Endothelial cell of umbilical vein (primary cell): Measurements from ENCODE around the gene NCAPG2. TPM values are rescaled to one million over a fixed set of nuclear protein-coding genes. Genes with fewer than 3 reads are reported as not detected.

ENCODE experiments used
- BruUV-seq: library from RNA; stranded (reverse); fragments of 400-500 nt; replicated peaks from 2 replicates; lab custom pipeline; 2021; lab: Mats Ljungman, UMichigan
- CTCF ChIA-PET: fragments of 300-600, 350-600 bp; sonication (Branson Sonifier 250); formaldehyde crosslinking; loops from one replicate; lab custom pipeline; 2021; ENCODE audit warnings: antibody characterized with exemption, inconsistent platforms; lab: Charles Lee
- POLR2A ChIA-PET: fragments of 300-600, 350-600 bp; sonication (Branson Sonifier 250); formaldehyde crosslinking; loops from one replicate; lab custom pipeline; 2021; ENCODE audit warnings: antibody characterized with exemption, inconsistent platforms; lab: Charles Lee
- DNase-seq: peaks from one replicate; pipeline ENCODE4 v3.0.0-alpha.2; 2011; ENCODE audit warnings: low read depth, low spot score
- FAIRE-seq: peaks from 2 replicates; lab custom pipeline; 2011; peaks lifted over from hg19 to GRCh38; lab: Jason Lieb, UNC
- H2AFZ ChIP-seq: 2 replicates; pipeline ENCODE4 v1.6.0; 2012; ENCODE audit warnings: low read depth, low read length, control low read depth, inconsistent platforms
- H3K27ac ChIP-seq: 2 replicates; pipeline ENCODE4 v1.5.1; 2011; ENCODE audit warnings: low read depth, mild to moderate bottlenecking, control low read depth, low read length, moderate library complexity; ENCODE audit not compliant: insufficient read depth
- H3K27me3 ChIP-seq, 2 experiments: 2 replicates each; pipeline versions ENCODE4 v1.6.0 to v1.6.1; 2011; ENCODE audit warnings: low read length in 2 of 2, mixed read lengths in 1 of 2; ENCODE audit not compliant: control insufficient read depth in 2 of 2, insufficient read depth in 2 of 2
- H3K36me3 ChIP-seq, 2 experiments: 2 replicates in 1 of 2; 3 replicates in 1 of 2; pipeline ENCODE4 v1.5.1; 2011; ENCODE audit warnings: low read length in 2 of 2, mild to moderate bottlenecking in 1 of 2, moderate library complexity in 1 of 2; ENCODE audit not compliant: control insufficient read depth in 2 of 2, insufficient read depth in 2 of 2; ENCODE audit errors: extremely low read depth in 1 of 2
- H3K4me1 ChIP-seq: 3 replicates; pipeline ENCODE4 v1.5.1; 2011; ENCODE audit warnings: mild to moderate bottlenecking, low read length; ENCODE audit not compliant: control insufficient read depth, insufficient read depth; ENCODE audit errors: extremely low read depth
- H3K4me2 ChIP-seq: 2 replicates; pipeline ENCODE4 v1.6.1; 2011; ENCODE audit warnings: low read length, control low read depth, mixed read lengths; ENCODE audit not compliant: insufficient read depth
- H3K4me3 ChIP-seq, 3 experiments: fragments of 200-600 bp in 1 of 3; sonication (generic), shearing (Covaris generic) in 1 of 3; replicated peaks in 1 of 3; 2 replicates each; pipeline ENCODE4 v1.5.1; 2011 to 2016; ENCODE audit warnings: control low read depth in 3 of 3, low read length in 3 of 3, mild to moderate bottlenecking in 2 of 3, inconsistent platforms in 1 of 3, low read depth in 1 of 3, moderate library complexity in 1 of 3; ENCODE audit not compliant: insufficient read depth in 1 of 3
- H3K79me2 ChIP-seq: 2 replicates; pipeline ENCODE4 v1.6.0; 2012; ENCODE audit warnings: low read length, inconsistent platforms; ENCODE audit not compliant: control insufficient read depth, insufficient read depth
- H3K9ac ChIP-seq: replicated peaks from 2 replicates; pipeline ENCODE3; 2011; ENCODE audit warnings: low read length, control low read depth; ENCODE audit not compliant: insufficient read depth; ENCODE audit errors: extremely low read depth
- H3K9me1 ChIP-seq: replicated peaks from 3 replicates; pipeline ENCODE4 v1.6.0; 2011; ENCODE audit warnings: mild to moderate bottlenecking, low read length; ENCODE audit not compliant: control insufficient read depth, insufficient read depth; ENCODE audit errors: extremely low read depth
- H3K9me3 ChIP-seq: replicated peaks from 2 replicates; pipeline ENCODE4 v1.5.1; 2012; ENCODE audit warnings: low read length, inconsistent platforms; ENCODE audit not compliant: control insufficient read depth, insufficient read depth
- H4K20me1 ChIP-seq: replicated peaks from 2 replicates; pipeline ENCODE3; 2011; ENCODE audit warnings: mild to moderate bottlenecking, low read length; ENCODE audit not compliant: control insufficient read depth, insufficient read depth; ENCODE audit errors: extremely low read depth
- EZH2 ChIP-seq: IDR thresholded peaks from 2 replicates; pipeline ENCODE4 v1.6.1; 2012; ENCODE audit warnings: borderline replicate concordance, low read depth, mild to moderate bottlenecking, moderate library complexity, low read length, inconsistent platforms; ENCODE audit not compliant: severe bottlenecking
- GATA2 ChIP-seq: IDR thresholded peaks from 2 replicates; pipeline ENCODE4 v1.7.0; 2011; ENCODE audit warnings: low read depth, mild to moderate bottlenecking, moderate library complexity, mixed read lengths, low read length; ENCODE audit not compliant: insufficient read length, insufficient read depth
- dilution Hi-C: fragments of 300-500 bp; cut with MboI; formaldehyde crosslinking; loops from one replicate; pipeline ENCODE4 v1.15.0; 2019; ENCODE audit warnings: low sequenced_read_pairs; ENCODE audit not compliant: extremely low pct_ligation_motif_present
- intact Hi-C: fragments of 100-400 bp; cut with micrococcal nuclease; formaldehyde crosslinking; loops from one replicate; pipeline ENCODE4 v1.10.0; 2022
- polyA plus RNA-seq, 4 experiments: library from polyadenylated mRNA; depleted of rRNA in 3 of 4; stranded (reverse) in 3 of 4; unstranded in 1 of 4; fragments of >200 nt; gene quantifications; 2 replicates each; pipeline versions ENCODE4 v1.2.1 to v1.2.3, GENCODE V29; 2011 to 2012; ENCODE audit warnings: missing spikeins in 1 of 4
- total RNA-seq: library from RNA; stranded (reverse); gene quantifications from 2 replicates; pipeline ENCODE4 v1.2.3, GENCODE V29; 2021
- TF ChIP-seq, protein P1 (sequence below): IDR thresholded peaks from 2 replicates; pipeline ENCODE4 v1.6.1; 2011; ENCODE audit not compliant: insufficient read depth, insufficient read length
- TF ChIP-seq, protein P2 (sequence below), 2 donors: IDR thresholded peaks; 1 replicate in 1 of 2; 2 replicates in 1 of 2; pipeline ENCODE4 v1.5.1; 2011; ENCODE audit warnings: low read length in 2 of 2, mild to moderate bottlenecking in 2 of 2, moderate library complexity in 2 of 2, control low read depth in 1 of 2, inconsistent platforms in 1 of 2, low read depth in 1 of 2; ENCODE audit not compliant: insufficient read depth in 1 of 2; ENCODE audit errors: extremely low read depth in 1 of 2

Gene NCAPG2
- total and polyA plus RNA-seq, 2 donors (not counting 3 experiments of a cell fraction or from before 2014, with no cell fraction given) = 19.2 to 62.3 TPM

DNA sequence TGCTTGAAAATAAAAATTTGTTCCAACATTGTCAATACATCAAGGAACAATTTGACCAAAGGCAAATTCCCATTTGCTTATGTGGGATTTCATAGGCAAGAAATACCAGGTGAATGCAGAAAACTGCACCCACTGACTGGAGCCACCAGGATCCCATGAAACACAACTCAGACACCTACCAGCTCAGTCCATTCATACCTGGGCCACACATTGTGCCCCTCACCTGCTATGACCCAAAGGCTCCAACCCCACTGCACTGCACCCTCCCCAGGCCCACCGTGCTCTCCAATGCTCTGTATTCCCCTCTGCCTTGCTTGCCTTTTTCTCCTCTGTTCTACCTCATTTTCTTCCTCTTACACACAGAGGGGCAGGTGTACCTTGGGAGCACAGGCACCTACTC is 5.3 kb downstream of the NCAPG2 start:
- intact Hi-C loops (no loop called here), dilution Hi-C loops (no loop called here)
- no TSS peak for BruUV-seq
- TF ChIP-seq, protein P1, sequence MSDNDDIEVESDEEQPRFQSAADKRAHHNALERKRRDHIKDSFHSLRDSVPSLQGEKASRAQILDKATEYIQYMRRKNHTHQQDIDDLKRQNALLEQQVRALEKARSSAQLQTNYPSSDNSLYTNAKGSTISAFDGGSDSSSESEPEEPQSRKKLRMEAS = no peak
- TF ChIP-seq EZH2 = no peak
- TF ChIP-seq GATA2 = no peak
- TF ChIP-seq, protein P2, sequence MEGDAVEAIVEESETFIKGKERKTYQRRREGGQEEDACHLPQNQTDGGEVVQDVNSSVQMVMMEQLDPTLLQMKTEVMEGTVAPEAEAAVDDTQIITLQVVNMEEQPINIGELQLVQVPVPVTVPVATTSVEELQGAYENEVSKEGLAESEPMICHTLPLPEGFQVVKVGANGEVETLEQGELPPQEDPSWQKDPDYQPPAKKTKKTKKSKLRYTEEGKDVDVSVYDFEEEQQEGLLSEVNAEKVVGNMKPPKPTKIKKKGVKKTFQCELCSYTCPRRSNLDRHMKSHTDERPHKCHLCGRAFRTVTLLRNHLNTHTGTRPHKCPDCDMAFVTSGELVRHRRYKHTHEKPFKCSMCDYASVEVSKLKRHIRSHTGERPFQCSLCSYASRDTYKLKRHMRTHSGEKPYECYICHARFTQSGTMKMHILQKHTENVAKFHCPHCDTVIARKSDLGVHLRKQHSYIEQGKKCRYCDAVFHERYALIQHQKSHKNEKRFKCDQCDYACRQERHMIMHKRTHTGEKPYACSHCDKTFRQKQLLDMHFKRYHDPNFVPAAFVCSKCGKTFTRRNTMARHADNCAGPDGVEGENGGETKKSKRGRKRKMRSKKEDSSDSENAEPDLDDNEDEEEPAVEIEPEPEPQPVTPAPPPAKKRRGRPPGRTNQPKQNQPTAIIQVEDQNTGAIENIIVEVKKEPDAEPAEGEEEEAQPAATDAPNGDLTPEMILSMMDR (IDR thresholded peaks at IDR 0.05; ENCODE audit: extremely low read depth in 1 of 2, insufficient read depth in 1 of 2, low read depth in 1 of 2, low read length in 2 of 2) = no peak
- no peak overlapping the region for H3K4me2 ChIP-seq
- ChIA-PET CTCF (interaction anchor here (8.0 kb wide), 1 partner anchor 278 kb away, joined by 291 read pairs; no protein-coding TSS in a partner anchor), POLR2A (no interaction called here)
- H3K36me3 ChIP-seq = peaks cover 0 to 2% of the 10 kb centered on the region in 2 experiments
- H3K9me3 ChIP-seq = no peaks in the 10 kb centered on the region
- no peaks in the 10 kb centered on the region for H4K20me1 ChIP-seq
- no peak overlapping the region for H3K4me3 ChIP-seq
- H3K9me1 ChIP-seq = no peaks in the 10 kb centered on the region
- no peak overlapping the region for H3K9ac ChIP-seq
- DNase-seq = no peak
- H3K79me2 ChIP-seq = peaks cover 75% of the 10 kb centered on the region
- FAIRE-seq = no peak
- H3K4me1 ChIP-seq = peaks cover 24% of the 10 kb centered on the region
- H2AFZ ChIP-seq = no peak overlapping the region
- no peak overlapping the region for H3K27ac ChIP-seq
- H3K27me3 ChIP-seq = no peaks in the 10 kb centered on the region
